Endometrial microvascular endothelial cells (primary cell): ENCODE data around the gene ITIH4. TPM values are rescaled to one million over a fixed set of nuclear protein-coding genes. Genes with fewer than 3 reads are reported as not detected.

Source experiments
- in situ Hi-C: cut with HindIII; loops from 2 replicates; pipeline ENCODE4 v1.10.0; 2017; ENCODE audit warnings: low sequenced_read_pairs, low pct_unique_long_range_greater_than_20kb; ENCODE audit errors: inconsistent ontology term
- total RNA-seq: library from RNA; depleted of rRNA; stranded (reverse); fragments of >200 nt; gene quantifications from one replicate; pipeline ENCODE4 v1.2.3, GENCODE V29; 2015; ENCODE audit errors: inconsistent ontology term

Gene ITIH4
- total RNA-seq, 1 donor from 2014 or later: not detected

DNA sequence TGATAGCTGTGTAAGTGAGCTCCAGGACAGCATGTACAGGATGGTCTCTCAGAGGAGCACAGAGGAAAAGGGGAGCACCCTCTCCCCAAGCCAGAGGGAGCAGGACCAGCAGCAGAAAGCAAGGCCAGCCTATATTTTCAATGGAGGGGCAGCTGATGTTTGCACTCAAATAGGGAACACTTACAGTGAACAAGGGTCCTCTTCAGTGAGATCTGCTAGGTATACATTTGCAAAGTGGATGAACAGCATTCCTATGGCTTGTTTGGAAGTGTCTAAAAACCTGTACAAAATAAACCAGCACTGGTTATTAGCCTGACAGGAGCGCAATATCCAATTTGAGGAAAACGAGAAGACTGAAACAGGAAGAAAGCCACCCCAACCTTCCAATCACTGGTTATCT, 21.9 kb upstream of the ITIH4 start:
- in situ Hi-C loops: no loop called here

- in situ Hi-C loops: no loop called here
These were observed 20.9 kb upstream of the ITIH4 start for GRCh38 chr3:52851348-52851747.

DNA sequence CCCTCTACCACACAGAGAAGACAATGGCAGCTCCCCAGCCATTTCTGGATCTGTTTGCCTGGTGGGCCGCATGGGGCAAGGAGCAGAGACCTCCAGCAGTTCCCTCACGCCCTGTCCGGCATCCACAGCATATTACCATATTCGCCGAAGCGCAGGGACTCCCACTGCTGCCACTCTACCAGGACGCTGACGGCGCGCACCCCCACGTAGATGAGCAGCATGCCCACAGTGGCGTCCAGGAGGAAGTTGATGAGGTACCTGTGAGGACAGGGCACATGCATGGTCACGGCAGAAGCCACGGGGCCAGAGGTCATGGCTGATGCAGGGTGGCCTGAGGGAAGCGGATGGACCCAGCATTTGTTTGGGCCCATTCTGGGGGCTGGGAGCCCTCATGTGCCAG, 19.2 kb upstream of the ITIH4 start:
- in situ Hi-C loops: no loop called here

- in situ Hi-C loops: no loop called here
These were observed 18.1 kb upstream of the ITIH4 start for GRCh38 chr3:52848617-52849016.

GRCh38 chr3:52847726-52848125, 17.3 kb upstream of the ITIH4 start:
- in situ Hi-C loops: no loop called here

DNA sequence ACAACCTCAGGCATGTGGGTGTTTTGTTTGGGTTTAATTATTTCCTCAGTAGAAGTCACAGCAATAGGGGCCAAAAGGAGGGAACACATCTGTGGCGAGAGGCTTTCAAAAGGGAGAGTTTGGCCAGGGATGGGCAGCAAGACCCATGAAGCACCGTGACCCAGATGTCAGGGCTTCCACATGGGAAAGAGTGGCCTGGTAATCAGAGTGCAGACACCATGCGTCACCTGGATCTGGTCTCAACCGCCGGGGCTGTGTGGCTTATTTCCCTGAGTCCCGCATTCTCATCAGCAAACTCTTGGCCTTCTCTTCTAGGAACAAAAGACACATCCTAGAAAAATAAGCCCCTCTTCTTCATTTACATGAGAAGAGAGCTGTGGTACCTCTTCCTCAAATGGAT, 16.8 kb upstream of the ITIH4 start:
- in situ Hi-C loops: no loop called here

GRCh38 chr3:52846432-52846965, 16.0 kb upstream of the ITIH4 start:
- in situ Hi-C loops: no loop called here

DNA sequence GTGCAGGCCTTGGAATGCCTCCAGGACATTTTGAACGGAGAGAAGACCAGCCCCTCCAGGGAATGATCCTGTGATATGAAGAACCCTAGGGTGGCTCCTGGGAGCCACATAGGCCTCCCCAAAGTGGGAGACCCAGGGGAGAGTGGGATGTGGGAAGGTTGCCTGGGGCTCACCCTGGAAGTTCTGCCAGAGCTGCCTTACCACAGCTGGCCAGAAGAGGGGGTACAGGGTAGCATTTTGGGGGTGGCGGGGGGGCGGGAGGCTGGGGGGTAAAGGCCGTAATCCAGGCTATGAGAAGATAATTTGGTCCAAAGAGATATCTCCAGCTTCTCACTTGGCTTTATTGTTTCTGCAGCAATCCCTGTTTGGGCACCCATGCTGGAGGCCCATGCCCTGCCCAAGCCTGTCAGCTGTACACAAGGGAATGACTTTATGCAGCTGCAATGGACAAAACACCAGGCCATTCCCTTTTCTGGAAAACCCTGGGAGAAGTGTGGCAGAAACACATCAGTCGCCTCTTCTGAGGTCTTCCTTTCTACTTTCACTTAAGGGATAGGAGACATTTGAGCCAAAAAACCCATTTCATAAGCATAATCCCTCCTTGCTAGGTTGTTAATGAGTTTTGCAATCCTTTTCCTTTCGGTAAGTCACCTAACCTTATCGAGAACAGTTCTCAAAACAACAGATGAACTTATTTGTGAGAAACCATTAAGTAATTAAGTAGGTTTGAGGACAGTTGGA, 15.4 kb upstream of the ITIH4 start:
- in situ Hi-C loops: no loop called here

GRCh38 chr3:52845157-52845556, 14.7 kb upstream of the ITIH4 start:
- in situ Hi-C loops: no loop called here

- in situ Hi-C loops: no loop called here
These were observed 14.0 kb upstream of the ITIH4 start for GRCh38 chr3:52844290-52844975.

DNA sequence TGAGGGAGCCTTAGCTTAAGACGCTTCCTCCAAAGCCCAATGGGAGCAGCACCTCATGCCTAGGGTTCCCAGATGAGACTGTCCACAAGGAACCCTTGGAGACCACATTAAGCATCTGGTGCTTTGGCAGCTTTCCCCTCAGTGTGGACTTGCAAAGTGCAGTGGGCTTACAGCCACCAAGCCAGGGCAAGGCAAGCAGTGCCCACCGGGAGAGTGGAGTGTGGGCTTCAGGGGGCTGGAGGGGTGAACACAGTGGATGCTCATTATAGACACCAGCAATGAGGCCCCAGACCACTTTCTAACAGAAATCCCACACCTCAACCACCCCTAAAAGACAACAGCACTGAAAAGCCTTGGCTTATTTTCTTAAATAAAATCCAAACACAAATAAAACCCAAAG, 13.4 kb upstream of the ITIH4 start:
- in situ Hi-C loops: no loop called here

GRCh38 chr3:52843108-52843865, 12.8 kb upstream of the ITIH4 start:
- in situ Hi-C loops: no loop called here

DNA sequence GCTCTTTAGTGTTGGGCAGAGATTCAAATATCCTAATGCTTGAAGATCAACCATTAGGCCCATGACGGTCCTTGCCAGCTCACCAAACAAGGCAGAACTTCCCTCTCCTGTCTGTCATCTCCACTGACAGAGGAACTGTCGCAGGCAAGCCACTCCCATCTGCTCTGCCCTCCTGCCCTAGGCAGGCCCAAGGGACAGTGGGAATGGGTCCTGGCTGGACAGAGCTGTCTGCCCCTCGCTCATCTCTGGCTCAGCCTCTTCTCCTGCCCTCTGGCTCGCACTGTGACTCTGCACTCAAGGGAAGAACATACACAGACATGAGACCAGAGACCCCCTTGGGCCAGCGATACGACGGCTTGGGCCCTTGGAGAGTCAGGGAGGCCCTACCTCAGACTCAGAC, 12.0 kb upstream of the ITIH4 start:
- in situ Hi-C loops: no loop called here

DNA sequence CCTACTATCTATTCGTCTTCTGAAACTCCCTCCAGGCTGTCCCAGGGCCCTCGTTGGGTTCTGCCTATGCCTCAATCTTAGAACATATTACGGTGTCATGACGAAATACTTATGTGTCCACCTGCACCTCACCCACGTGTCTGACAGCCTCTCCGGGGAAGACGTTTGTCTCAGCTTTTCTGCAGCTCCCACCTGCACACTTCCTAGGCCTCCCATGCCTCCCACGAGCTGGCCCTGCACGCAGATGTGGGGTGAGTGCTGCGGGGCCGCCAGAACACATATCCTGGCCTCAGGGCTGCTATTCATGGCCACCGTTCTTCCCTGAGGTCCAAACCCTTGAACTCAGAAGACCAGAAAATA, 11.5 kb upstream of the ITIH4 start:
- in situ Hi-C loops: no loop called here

- in situ Hi-C loops: no loop called here
These were observed 10.9 kb upstream of the ITIH4 start for GRCh38 chr3:52841211-52841980.

DNA sequence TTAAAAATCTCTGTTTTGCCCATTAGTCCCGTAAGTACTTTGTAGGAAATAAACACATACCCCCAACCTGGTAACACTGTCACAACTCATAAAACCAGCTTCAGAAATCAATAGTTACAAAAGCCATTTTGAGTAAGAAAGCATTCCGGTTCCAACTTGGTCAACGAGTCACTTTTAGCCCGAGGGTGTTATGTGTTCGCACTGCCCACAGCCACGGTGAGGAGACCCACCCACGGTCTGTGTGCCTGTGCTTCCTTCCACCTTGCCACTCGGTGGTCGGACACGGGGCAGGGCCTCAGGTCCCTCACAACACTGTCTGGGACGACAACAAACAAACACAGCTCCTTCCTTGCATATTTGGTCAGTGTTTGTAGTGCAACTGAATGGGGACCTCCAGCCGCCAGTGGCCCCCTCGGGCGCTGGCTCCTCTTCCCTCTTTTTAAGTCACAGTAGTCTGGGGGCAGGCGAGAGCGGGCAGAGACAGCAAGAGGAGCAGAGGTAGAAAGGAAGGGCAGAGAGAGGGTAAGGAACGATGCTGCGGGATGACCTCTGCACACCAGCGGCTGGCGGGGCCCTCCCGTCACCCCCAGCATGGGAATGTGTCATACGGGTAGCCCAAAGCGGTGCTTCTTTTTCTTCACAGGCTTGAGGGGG, 9.5 kb upstream of the ITIH4 start:
- in situ Hi-C loops: no loop called here

- in situ Hi-C loops: no loop called here
These were observed 8.8 kb upstream of the ITIH4 start for GRCh38 chr3:52839268-52839575.

GRCh38 chr3:52838561-52839267, 8.2 kb upstream of the ITIH4 start:
- in situ Hi-C loops: no loop called here
